B cell (primary cell): ENCODE results near the gene NOP9.

ENCODE experiments used
- EZH2 ChIP-seq: IDR thresholded peaks from 2 replicates; pipeline ENCODE4 v1.6.1; 2012; ENCODE audit warnings: borderline replicate concordance, low read depth, mild to moderate bottlenecking, moderate library complexity, low read length; ENCODE audit not compliant: insufficient read depth, poor library complexity, severe bottlenecking
- TF ChIP-seq, protein P1 (sequence below): fragments of 200-600 bp; IDR thresholded peaks from one replicate; pipeline ENCODE4 v1.8.0; 2022; ENCODE audit warnings: antibody characterized with exemption, mild to moderate bottlenecking

GRCh38 chr14:24252289-24253124 is 47.1 kb upstream of the NOP9 start:
- TF ChIP-seq, protein P1, sequence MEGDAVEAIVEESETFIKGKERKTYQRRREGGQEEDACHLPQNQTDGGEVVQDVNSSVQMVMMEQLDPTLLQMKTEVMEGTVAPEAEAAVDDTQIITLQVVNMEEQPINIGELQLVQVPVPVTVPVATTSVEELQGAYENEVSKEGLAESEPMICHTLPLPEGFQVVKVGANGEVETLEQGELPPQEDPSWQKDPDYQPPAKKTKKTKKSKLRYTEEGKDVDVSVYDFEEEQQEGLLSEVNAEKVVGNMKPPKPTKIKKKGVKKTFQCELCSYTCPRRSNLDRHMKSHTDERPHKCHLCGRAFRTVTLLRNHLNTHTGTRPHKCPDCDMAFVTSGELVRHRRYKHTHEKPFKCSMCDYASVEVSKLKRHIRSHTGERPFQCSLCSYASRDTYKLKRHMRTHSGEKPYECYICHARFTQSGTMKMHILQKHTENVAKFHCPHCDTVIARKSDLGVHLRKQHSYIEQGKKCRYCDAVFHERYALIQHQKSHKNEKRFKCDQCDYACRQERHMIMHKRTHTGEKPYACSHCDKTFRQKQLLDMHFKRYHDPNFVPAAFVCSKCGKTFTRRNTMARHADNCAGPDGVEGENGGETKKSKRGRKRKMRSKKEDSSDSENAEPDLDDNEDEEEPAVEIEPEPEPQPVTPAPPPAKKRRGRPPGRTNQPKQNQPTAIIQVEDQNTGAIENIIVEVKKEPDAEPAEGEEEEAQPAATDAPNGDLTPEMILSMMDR = no peak
- TF ChIP-seq EZH2 = no peak
